HG03378 (cell line): ENCODE results near the gene COPZ1.
A peak's percentile ranks its signal among the peaks of the same experiment; 100 is the strongest.

ENCODE experiments used
- ATAC-seq: cut with Tn5 transposase; IDR thresholded peaks from one replicate; pipeline ENCODE4 v1.9.1; 2021; ENCODE audit warnings: mild to moderate bottlenecking, moderate library complexity; ENCODE audit not compliant: unreplicated experiment

COPZ1 gene

GRCh38 chr12:54390668-54391551, 66.0 kb downstream of the COPZ1 start:
- no peak for ATAC-seq

DNA sequence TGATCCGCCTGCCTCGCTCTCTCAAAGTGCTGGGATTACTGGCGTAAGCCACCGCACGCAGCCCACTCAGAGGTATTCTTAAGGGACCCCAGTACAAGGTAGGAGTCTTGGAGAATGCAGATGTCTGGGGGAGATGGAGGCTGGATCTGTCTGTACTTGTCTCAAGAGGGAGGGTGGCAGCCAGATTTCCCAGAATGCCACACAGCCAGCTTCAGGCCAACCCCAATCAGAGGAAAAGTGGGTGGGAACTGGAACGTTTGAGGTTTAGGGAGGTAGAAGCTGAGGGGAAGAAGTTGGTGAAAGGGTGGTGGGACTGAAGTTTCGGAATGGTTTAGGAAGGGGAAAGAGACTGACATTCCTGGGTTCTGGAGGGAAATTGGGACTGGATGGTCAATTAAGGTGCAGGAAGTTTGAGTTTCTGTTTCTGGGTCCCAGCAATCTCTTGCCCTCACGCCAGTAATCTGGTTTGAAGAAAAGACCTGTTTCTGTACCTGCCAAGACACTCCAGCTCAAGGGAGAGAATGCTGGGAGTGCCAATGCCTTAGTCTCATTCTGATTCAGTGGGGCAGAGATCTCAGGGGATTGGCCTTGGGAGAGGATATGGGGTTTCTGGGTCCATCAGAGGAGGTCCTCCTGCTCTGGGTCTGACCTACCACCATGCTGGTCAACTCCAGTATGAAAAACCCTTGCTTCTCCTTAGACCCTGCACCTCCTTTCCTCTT, 67.7 kb downstream of the COPZ1 start:
- ATAC-seq, result no peak

GRCh38 chr12:54393207-54393609, 68.3 kb downstream of the COPZ1 start:
- no peak for ATAC-seq

DNA sequence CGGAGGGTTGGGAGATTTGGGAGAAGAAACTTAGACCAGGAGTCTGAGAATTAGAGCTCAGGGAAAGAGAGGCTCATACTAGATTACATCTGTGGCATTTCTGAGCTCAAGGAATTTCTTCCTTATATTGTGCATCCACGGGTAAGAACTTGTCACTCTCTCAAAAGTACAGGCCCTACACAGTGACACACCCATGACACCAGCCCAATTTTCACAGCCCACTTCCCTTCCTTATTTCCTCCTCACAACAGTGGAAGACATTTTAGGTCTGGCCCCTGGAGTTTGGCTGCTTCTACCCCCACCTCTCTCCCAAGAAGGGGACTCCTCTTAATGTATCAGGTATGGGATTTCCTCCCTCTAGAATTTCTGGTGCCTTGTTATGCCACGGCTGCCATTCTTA, 68.8 kb downstream of the COPZ1 start:
- ATAC-seq, result no peak

GRCh38 chr12:54394281-54394719, 69.4 kb downstream of the COPZ1 start:
- ATAC-seq, result no peak

DNA sequence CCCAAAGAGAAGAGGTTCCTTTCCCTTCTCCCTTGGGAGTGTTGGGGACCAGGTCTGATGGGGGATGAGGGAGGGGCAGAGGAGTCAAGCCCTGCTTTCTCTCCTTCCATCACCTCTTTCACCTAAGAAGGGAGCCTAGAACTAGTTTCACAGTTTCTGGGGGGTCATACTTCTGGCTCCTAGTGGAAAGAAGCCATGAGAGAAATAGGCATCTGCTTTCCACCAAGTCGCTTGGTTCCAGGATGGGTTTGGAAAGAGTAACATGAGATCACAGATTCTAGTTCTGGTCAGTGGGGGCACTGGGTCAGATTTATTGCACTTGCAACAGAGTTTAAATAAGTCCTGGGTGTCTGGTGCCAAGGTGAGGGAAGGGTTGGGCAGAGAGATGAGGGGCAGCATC, 70.1 kb downstream of the COPZ1 start:
- ATAC-seq, result no peak

- no peak for ATAC-seq
These were observed 70.6 kb downstream of the COPZ1 start for GRCh38 chr12:54395545-54395944.

DNA sequence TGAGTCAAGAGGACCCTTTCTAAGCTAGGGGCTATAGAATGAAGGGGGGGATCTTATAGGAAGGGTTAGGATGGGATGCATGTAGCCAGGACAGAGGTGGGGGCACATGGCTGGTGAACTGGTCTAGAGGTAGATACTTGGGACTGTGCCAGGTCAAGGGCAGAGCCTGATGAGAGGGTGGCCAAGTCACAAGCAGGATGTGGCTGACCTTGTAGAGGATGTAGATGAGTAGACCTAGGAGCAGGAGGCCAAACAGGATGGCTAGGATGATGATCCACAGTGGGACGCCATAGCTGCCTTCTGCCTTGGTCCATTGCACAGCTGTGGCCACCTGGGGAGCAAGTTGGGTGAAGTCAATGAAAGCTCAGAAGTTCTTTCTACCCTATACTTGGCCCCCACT, 72.2 kb downstream of the COPZ1 start:
- ATAC-seq, result no peak

- no peak for ATAC-seq
These were observed 73.3 kb downstream of the COPZ1 start for GRCh38 chr12:54398218-54398617.

GRCh38 chr12:54398995-54399793, 74.3 kb downstream of the COPZ1 start:
- peak; percentile 67 for ATAC-seq

DNA sequence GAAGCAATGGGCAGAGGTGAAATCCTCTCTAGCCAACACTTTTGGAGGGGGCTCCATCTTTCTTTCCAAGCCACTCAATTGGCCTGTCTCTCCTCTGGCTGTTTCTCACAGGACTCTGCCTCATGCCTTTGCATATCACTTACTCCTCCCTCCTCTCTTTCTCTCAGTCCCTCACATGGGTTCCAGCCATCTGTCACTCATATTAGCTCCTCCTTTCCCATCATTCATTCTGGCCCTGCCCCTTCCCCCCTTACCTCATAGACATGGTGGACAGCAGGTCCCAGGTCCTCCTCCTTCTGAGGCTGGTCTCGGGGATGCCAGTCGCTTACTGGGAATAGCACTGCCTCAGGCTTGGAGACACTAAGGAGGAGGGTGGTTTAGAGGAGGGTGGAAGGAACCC, 76.2 kb downstream of the COPZ1 start:
- ATAC-seq, result no peak
